Left forelimb (tissue), 1 donor: ENCODE measurements around the gene AP2A2.

Experiments
- DNase-seq: peaks from one replicate; pipeline ENCODE4 v3.0.0-alpha.2; 2018; ENCODE audit warnings: low spot score

AP2A2 gene

DNA sequence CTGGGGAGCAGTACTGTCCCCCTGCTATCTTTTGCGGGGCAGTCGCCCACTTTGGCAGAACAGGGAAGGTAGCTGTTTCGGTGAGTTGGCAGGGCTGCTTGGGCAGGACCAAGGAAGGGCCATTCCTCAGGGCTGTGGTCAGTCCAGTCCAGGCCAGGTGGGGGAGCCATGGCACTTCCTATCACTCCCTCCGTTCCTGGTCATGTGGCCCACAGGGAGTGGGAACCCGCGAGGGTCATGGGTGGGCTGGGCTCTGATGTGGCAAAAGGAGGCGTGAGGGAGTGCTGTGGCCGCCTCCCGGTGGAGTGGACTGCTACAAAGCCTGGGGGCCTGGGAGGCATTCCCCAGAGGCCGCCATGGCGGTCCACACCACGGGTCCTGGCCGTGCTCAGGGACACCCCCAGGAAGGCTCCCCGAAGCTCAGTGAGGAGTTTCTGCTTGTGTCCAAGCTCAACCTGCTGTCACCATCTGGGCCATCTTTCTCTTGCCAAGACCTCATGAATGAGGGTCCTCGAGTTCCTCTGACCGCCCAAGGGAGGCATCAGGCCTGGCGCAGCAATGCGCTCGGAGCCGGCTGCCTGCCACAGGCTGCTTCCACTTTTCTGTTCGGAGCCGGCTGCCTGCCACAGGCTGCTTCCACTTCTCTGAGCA lies 27.0 kb upstream of the AP2A2 start:
- no peak for DNase-seq

- no peak for DNase-seq
Measured at GRCh38 chr11:899724-900123, 25.9 kb upstream of the AP2A2 start.

- no peak for DNase-seq
Measured at GRCh38 chr11:900545-900944, 25.1 kb upstream of the AP2A2 start.

- no peak for DNase-seq
Measured at GRCh38 chr11:901452-902061, 24.1 kb upstream of the AP2A2 start.

GRCh38 chr11:904380-904779 lies 21.3 kb upstream of the AP2A2 start:
- no peak for DNase-seq

DNA sequence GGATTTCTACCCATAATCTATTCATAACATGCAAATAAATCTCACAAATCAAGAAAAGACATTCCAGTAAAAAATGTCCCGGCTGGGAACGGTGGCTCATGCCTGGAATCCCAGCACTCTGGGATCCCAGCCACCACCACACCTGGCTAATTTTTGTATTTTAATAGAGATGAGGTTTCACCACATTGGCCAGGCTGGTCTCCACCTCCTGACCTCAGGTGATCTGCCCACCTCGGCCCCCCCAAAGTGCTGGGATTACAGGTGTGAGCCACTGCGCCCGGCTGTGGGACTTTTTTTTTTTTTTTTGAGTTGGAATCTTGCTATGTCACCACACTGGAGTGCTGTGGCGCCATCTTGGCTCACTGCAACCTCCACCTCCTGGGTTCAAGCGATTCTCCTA lies 19.7 kb upstream of the AP2A2 start:
- DNase-seq: no peak

DNA sequence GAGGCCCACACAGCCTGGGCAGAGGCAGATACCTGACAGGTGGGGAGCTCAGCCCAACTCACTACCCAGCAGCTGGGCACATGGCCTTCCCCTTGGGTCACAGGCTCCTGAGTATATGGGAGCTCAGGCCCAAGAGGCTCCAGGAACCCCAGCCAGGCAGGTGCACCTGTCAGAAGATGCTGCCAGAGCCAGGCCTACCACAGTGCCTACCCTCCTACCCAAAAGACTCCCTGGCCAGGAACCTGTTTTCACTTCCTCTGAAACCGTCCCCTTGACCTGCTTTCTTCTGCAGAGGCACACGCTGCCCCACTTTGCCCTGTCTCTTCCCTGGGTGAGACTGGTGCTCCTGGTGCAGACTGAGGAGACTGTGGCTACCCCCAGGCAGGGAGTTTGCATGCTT lies 18.0 kb upstream of the AP2A2 start:
- DNase-seq: no peak

GRCh38 chr11:908273-908672 lies 17.4 kb upstream of the AP2A2 start:
- no peak for DNase-seq

- DNase-seq: no peak
Measured at GRCh38 chr11:909406-909805, 16.3 kb upstream of the AP2A2 start.

DNA sequence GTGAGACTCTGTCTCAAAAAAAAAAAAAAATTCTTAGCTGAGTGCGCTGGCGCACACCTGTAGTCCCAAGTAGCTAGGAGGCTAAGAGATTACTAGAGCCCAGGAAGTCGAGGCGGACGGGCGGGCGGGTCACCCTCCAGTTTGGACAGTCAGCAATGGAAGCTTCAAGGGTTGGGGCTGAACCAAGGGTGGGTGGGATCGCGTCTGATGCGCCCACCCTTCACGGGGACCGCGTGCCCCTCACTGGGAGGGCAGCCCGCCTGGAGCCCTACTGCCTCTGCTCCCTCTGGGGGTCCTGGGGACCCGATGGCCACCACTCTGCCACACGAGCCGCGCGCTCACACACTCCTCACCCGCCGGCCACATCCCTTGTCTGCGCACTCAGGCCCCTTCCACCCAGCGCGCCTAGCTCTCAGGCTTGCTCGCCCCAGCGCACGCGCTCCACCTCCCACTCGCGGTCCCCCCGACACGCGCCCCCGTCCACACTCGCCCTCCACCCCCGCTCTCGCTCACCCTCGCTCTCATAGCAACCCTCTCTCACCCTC lies 15.6 kb upstream of the AP2A2 start:
- no peak for DNase-seq

DNA sequence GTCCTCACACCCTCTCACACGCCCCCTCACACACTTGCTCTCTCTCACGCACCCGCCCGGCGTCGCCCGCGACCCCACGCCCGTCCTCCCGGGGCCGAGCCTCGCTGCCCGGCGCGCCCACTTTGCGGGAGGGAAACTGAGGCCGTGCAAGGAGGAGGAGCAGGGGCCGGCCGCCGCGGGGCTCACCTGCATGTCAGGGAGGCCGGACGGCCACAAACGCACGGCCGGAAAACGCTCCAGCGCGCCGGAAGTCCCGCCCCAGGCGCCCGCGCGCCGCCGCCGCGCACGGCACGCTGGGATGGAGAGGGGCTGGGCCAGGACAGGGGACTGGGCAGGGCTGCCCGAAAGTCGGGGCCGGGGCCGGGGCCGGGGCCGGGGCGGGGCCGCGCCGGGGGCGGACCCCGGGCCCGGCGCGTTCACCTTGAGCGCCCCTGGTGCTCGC lies 15.1 kb upstream of the AP2A2 start, which contains the start of gene CHID1:
CHID1 (minus strand) TSS at position 222 of the 442 bp plus-strand sequence. CDS start 5,994 bp downstream, outside the sequence.
- peak; percentile 95 for DNase-seq

- DNase-seq: no peak
Measured at GRCh38 chr11:911031-911889, 14.4 kb upstream of the AP2A2 start.

DNA sequence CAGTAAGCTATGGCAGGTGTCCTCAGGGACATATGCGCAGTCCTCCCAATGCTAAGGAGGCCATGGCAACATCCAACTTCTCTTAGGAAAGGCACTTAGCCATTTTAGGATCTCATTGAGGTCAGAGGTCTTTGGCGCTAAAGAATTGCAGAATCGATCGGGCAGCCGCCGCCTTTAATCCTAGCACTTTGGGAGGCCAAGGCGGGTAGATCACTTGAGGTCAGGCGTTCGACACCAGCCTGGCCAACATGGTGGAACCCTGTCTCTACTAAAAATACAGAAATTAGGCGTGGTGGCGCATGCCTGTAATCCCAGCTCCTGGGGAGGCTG lies 13.8 kb upstream of the AP2A2 start:
- no peak for DNase-seq

- DNase-seq: no peak
Measured at GRCh38 chr11:912266-912665, 13.4 kb upstream of the AP2A2 start.

GRCh38 chr11:913043-913442 lies 12.6 kb upstream of the AP2A2 start:
- no peak for DNase-seq

GRCh38 chr11:914204-914603 lies 11.5 kb upstream of the AP2A2 start:
- no peak for DNase-seq

DNA sequence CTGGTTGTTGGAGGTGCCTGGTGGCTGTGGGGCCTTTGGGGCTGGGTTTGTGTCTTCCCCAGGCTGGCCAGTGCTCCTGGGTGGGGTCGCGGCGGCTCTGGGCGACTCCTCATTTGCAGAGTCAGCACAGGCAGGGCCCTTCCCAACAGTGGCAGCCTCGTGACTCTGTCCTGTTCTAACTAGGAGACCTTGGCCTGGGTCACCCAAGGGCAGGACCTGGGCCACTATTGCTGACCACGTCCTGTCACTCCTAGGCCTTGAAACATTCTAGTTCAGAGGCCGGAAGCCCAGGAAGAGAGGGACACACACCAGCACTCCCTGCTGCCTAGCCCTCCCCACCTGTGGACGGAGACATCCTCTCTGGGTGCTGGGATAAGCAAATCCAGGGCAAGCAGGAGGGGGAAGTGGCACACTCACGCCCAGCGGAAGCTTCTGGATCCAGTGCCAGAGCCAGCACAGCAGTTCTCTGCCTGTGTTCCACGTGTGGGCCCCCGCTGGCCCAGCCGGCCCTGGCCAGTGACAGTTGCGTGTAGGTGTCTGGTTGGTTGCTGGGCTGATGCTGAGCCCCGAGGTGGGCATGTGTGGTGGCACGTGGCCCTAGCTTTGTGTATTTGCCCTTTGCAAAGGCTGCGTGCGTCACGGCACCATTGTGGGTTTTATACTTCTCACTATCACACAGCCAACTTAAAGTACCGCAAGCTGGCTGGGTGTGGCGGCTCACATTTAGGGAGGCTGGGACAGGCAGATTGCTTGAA lies 10.7 kb upstream of the AP2A2 start:
- no peak for DNase-seq

GRCh38 chr11:917426-917825 lies 8.2 kb upstream of the AP2A2 start:
- no peak for DNase-seq

DNA sequence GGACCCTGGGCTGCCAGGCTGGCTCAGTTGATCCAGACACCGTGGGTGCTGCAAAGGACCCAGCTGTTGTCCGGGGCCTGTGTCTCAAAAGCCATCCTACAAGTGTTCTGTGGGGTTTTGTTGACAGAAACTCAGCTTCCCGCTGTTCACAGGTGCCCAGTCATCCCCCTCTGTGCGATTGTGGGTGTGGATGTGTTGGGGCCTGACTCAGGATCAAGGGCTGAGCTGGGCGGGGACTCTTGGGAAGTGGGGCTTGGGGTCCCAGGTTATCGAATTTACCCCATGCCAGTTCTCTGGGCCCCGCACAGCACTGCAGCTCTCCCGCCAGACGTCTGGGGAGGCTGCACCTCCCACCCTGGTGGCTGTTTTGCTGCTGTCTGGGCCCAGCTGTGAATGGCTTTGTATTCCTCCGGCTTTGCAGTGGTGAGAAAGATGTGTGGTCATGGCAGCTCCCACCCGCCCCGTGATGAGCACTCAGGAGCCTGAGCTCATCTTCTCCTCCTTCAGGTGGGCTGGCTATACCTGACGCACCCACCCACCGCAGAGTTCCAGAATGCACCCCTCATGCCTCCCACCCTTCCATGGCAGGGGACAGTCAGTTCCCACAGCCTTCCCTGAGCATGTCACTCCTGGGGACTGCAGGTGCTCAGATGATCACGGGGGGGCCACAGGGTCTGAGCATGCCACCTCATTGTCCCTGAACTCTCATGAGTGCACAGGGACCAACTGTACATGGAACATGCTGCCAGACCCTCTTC lies 3.6 kb upstream of the AP2A2 start:
- DNase-seq: no peak

GRCh38 chr11:923691-924405 lies 1.8 kb upstream of the AP2A2 start:
- DNase-seq: no peak
